CD4-positive, alpha-beta memory T cell (primary cell): Measurements from ENCODE around the gene PRRT1. TPM values are rescaled to one million over a fixed set of nuclear protein-coding genes. Genes with fewer than 3 reads are reported as not detected.

Source experiments
- CTCF ChIA-PET: fragments of 350-600 bp; sonication (Branson Sonifier 250); formaldehyde crosslinking; loops from one replicate; lab custom pipeline; 2021; ENCODE audit warnings: inconsistent platforms; ENCODE audit not compliant: partially characterized antibody; lab: Charles Lee
- POLR2A ChIA-PET: fragments of 350-600 bp; sonication (Branson Sonifier 250); formaldehyde crosslinking; loops from one replicate; lab custom pipeline; 2021; ENCODE audit not compliant: partially characterized antibody; lab: Charles Lee
- DNase-seq, 5 donors: peaks; one replicate each; pipeline versions ENCODE4 v3.0.0 to v3.0.0-alpha.2; 2020 to 2022; ENCODE audit warnings: mixed read lengths in 1 of 5
- H3K27ac ChIP-seq: one replicate; pipeline ENCODE4 v1.7.0; 2013; ENCODE audit warnings: low read depth, low read length
- H3K27me3 ChIP-seq: 2 replicates; pipeline ENCODE4 v1.7.0; 2013; ENCODE audit warnings: mild to moderate bottlenecking, low read length, moderate library complexity; ENCODE audit not compliant: insufficient read depth
- H3K36me3 ChIP-seq: 2 replicates; pipeline ENCODE4 v1.7.0; 2013; ENCODE audit warnings: mild to moderate bottlenecking, low read length, moderate library complexity; ENCODE audit not compliant: insufficient read depth
- H3K4me1 ChIP-seq: 2 replicates; pipeline ENCODE4 v1.7.0; 2013; ENCODE audit warnings: mild to moderate bottlenecking, low read length, moderate library complexity; ENCODE audit not compliant: insufficient read depth
- H3K4me3 ChIP-seq, 2 donors: one replicate each; pipeline ENCODE4 v1.7.0; 2013; ENCODE audit warnings: low read length in 2 of 2, mild to moderate bottlenecking in 1 of 2
- H3K9me3 ChIP-seq, 2 donors: one replicate each; pipeline ENCODE4 v1.7.0; 2013; ENCODE audit warnings: low read length in 2 of 2, control low read depth in 1 of 2; ENCODE audit not compliant: control insufficient read depth in 1 of 2
- H3K27ac Mint-ChIP-seq, 7 donors: one replicate each; pipeline ENCODE4 v1.8.0; 2020 to 2021; ENCODE audit warnings: mixed read lengths in 7 of 7, mild to moderate bottlenecking in 6 of 7, inconsistent platforms in 3 of 7, moderate library complexity in 3 of 7
- H3K27me3 Mint-ChIP-seq, 2 donors: one replicate each; pipeline ENCODE4 v1.8.0; 2020 to 2021; ENCODE audit warnings: mixed read lengths in 2 of 2
- H3K36me3 Mint-ChIP-seq, 2 donors: one replicate each; pipeline ENCODE4 v1.8.0; 2020 to 2021; ENCODE audit warnings: mixed read lengths in 2 of 2, inconsistent platforms in 1 of 2, mild to moderate bottlenecking in 1 of 2
- H3K4me1 Mint-ChIP-seq, 4 donors: one replicate each; pipeline ENCODE4 v1.8.0; 2020 to 2021; ENCODE audit warnings: mixed read lengths in 4 of 4, mild to moderate bottlenecking in 1 of 4
- H3K4me3 Mint-ChIP-seq, 8 donors: one replicate each; pipeline ENCODE4 v1.8.0; 2020 to 2021; ENCODE audit warnings: mixed read lengths in 8 of 8, mild to moderate bottlenecking in 7 of 8, moderate library complexity in 6 of 8, inconsistent platforms in 3 of 8
- H3K9me3 Mint-ChIP-seq, 8 donors: one replicate each; pipeline ENCODE4 v1.8.0; 2020 to 2021; ENCODE audit warnings: mixed read lengths in 8 of 8, mild to moderate bottlenecking in 5 of 8, inconsistent platforms in 3 of 8, moderate library complexity in 1 of 8
- intact Hi-C: fragments of 100-400 bp; cut with micrococcal nuclease; formaldehyde crosslinking; loops from one replicate; pipeline ENCODE4 v1.15.1; 2023
- polyA plus RNA-seq, 2 donors: library from polyadenylated mRNA; unstranded; fragments of 300-500 nt; fragmentation: Illumina TruSeq; gene quantifications; one replicate each; pipeline ENCODE4 v1.2.3, GENCODE V29; 2021
- total RNA-seq, 2 experiments: library from RNA; stranded (reverse); gene quantifications; one replicate each; pipeline ENCODE4 v1.2.3, GENCODE V29; 2021

The PRRT1 gene
- total and polyA plus RNA-seq, 4 experiments from 2014 or later: 0.60 to 1.9 (median 1.5) TPM; not detected in 1

DNA sequence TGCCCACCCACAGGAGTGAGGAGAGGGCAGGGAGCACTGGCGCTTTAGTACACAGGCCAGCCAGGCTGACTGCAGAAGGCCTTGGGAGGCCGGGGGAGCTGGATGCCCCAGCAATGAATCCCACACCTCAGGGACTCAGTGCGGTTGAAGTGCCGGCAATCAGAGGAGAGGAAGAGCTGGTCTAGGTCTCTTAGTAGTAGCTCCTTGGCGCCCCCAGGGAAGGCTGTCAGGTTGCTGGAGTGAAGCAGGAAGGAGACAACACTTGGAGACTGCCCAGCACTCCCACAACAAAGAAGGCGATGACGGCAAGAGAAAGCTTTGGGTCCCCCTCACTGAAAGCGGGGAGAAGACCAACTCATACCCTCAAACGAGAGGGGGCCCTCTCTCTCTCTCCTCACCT, 34.3 kb downstream of the PRRT1 start:
- peaks cover 62% of the 10 kb centered on the region for H3K36me3 ChIP-seq
- H3K4me1 Mint-ChIP-seq: peaks cover 5 to 19% (median 10%) of the 10 kb centered on the region in 4 donors
- H3K36me3 Mint-ChIP-seq: peaks cover 34 to 70% of the 10 kb centered on the region in 2 donors
- H3K27ac Mint-ChIP-seq: peak overlapping the region in 1 of 7 donors; percentile 53
- no peak overlapping the region for H3K27ac ChIP-seq
- no peaks in the 10 kb centered on the region for H3K27me3 Mint-ChIP-seq
- ChIA-PET CTCF (interaction anchor here (0.8 to 4.3 kb wide), 13 partner anchors 8 to 136 kb away, joined by 3 to 32 read pairs (median 7); partner anchors contain the start of genes ATF6B, FKBPL, GPSM3 and TNXB), POLR2A (interaction anchor here (1.3 kb wide), 1 partner anchor 61 kb away, joined by 3 read pairs; the partner anchor contains the start of gene RNF5)
- H3K27me3 ChIP-seq: no peaks in the 10 kb centered on the region
- H3K9me3 ChIP-seq: no peaks in the 10 kb centered on the region
- no peak overlapping the region for H3K4me3 Mint-ChIP-seq
- intact Hi-C loops: no loop called here
- DNase-seq: no peak
- H3K4me3 ChIP-seq: no peak overlapping the region
- H3K9me3 Mint-ChIP-seq: no peaks in the 10 kb centered on the region
- H3K4me1 ChIP-seq: peaks cover 8% of the 10 kb centered on the region

GRCh38 chr6:32116674-32117073, 35.1 kb downstream of the PRRT1 start:
- no peak overlapping the region for H3K27ac ChIP-seq
- H3K27me3 ChIP-seq: no peaks in the 10 kb centered on the region
- Mint-ChIP-seq H3K4me3 (no peak overlapping the region), H3K9me3 (no peaks in the 10 kb centered on the region), H3K36me3 (peaks cover 27 to 65% of the 10 kb centered on the region in 2 donors), H3K27me3 (no peaks in the 10 kb centered on the region), H3K27ac (peak overlapping the region in 2 of 7 donors; percentile 23 to 85), H3K4me1 (peaks cover 4 to 13% (median 10%) of the 10 kb centered on the region in 4 donors)
- no peak for DNase-seq
- H3K9me3 ChIP-seq: no peaks in the 10 kb centered on the region
- intact Hi-C loops: no loop called here
- H3K4me1 ChIP-seq: peaks cover 8% of the 10 kb centered on the region
- ChIA-PET POLR2A (interaction anchor here (0.9 kb wide), 1 partner anchor 76 kb away, joined by 3 read pairs; the partner anchor contains the start of gene GPSM3), CTCF (interaction anchor here (0.8 to 2.8 kb wide), 5 partner anchors 10 to 129 kb away, joined by 3 to 13 read pairs (median 8); partner anchors contain the start of gene GPSM3)
- H3K4me3 ChIP-seq: no peak overlapping the region
- peaks cover 56% of the 10 kb centered on the region for H3K36me3 ChIP-seq

DNA sequence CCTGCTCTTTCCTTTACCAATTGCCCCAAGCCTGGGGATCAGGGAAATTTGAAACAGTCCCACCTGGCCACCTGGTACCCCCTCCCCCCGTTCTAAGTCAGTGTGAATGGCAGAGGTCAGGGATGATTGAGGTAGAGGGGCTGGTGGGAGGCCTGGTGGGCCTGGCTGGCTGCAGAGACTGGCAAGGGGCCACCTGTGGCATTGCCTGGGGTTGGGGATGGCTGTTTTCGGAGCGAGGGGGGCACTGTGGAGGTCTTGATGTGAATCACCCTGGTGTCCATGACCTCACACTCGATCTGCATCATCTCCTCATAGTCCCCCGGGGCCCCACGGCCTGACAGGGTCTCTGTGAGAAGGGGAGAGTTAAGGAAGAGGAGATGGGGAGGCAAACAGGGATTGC, 36.1 kb downstream of the PRRT1 start:
- Histone ChIP-seq H3K27ac (no peak overlapping the region), H3K36me3 (peaks cover 45% of the 10 kb centered on the region), H3K4me3 (no peak overlapping the region), H3K27me3 (no peaks in the 10 kb centered on the region), H3K4me1 (peaks cover 8% of the 10 kb centered on the region), H3K9me3 (no peaks in the 10 kb centered on the region)
- Mint-ChIP-seq H3K4me1 (peaks cover 6 to 13% (median 9%) of the 10 kb centered on the region in 4 donors), H3K9me3 (no peaks in the 10 kb centered on the region), H3K27ac (peak overlapping the region in 3 of 7 donors; percentile 24 to 73 (median 29)), H3K36me3 (peaks cover 19 to 61% of the 10 kb centered on the region in 2 donors), H3K27me3 (no peaks in the 10 kb centered on the region), H3K4me3 (no peak overlapping the region)
- intact Hi-C loops: no loop called here
- no peak for DNase-seq
- ChIA-PET CTCF (no interaction called here), POLR2A (no interaction called here)

DNA sequence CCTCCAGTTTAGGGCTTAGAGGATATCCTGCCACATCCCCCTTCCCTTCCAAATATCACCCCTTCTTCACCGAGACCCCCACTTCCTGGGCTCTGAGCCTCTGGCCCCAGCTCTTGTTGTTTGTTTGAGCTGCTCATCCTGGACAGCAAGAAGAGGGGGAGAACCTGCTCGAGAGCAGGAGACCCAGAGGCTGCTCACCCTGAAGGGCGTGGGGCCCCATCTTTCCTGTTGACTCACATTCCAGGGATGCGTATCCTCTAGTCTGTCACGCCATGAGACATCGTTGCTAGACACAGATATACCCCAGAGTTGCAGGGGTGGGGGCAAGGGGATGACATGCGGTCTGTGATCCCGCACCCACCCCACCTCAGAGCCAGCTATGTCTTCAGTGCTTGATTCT, 36.9 kb downstream of the PRRT1 start:
- H3K9me3 ChIP-seq: no peaks in the 10 kb centered on the region
- peaks cover 8% of the 10 kb centered on the region for H3K4me1 ChIP-seq
- ChIA-PET CTCF (interaction anchor here (0.7 kb wide), 1 partner anchor 1379 kb away, joined by 5 read pairs; no protein-coding TSS in a partner anchor), POLR2A (no interaction called here)
- Mint-ChIP-seq H3K4me3 (no peak overlapping the region), H3K27ac (peak overlapping the region in 4 of 7 donors; percentile 41 to 64 (median 44)), H3K4me1 (peaks cover 6 to 16% (median 10%) of the 10 kb centered on the region in 4 donors), H3K9me3 (no peaks in the 10 kb centered on the region), H3K27me3 (no peaks in the 10 kb centered on the region), H3K36me3 (peaks cover 17 to 56% of the 10 kb centered on the region in 2 donors)
- intact Hi-C loops: no loop called here
- H3K27me3 ChIP-seq: no peaks in the 10 kb centered on the region
- H3K4me3 ChIP-seq: no peak overlapping the region
- no peak overlapping the region for H3K27ac ChIP-seq
- no peak for DNase-seq
- peaks cover 42% of the 10 kb centered on the region for H3K36me3 ChIP-seq

DNA sequence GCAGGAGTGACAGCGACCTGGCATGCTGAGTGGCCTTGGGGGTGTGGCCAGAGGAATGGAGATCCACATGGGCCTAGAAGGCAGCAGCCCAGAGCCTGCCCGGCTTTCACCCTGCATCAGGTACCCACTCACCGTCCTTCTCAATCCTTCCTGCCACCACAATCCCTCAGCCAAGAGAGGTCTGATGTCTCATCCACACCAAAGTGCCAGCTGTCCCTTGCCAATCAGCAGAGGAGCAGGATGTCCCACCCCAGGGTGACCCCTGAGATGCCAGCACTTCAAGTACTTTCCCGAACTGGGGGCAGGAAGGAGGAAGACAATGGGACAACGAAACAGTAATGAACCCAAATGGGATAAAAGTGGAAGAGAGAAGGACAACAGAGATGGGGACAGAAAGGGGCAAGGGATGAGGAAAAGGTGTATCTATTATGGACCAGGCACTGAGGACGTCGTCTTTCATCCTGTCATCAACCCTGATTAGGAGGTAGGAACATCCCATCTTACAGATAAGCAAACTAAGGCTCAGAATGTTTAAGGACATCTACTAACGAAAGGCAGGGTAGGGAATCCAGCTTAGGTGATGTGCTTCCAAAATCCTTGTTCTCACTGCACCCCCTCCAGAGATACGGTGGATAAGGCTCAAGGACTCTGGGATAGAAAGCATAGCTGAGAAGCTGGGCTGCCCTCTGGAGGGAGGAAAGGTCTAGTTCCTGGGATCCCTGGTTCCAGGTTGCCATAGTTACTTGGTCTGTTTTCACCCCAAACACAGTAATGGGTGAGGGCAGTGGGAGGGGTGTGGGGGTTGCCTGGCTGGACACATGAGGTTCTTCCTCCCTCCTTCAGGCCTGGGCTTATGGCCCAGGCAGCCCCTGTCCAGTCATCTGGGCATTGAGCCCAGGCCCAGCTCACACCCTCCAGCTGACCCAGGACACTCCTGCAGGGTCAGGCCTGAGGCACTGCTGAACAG, 38.1 kb downstream of the PRRT1 start:
- H3K4me3 Mint-ChIP-seq: no peak overlapping the region
- intact Hi-C loops: no loop called here
- Histone ChIP-seq H3K4me1 (peaks cover 6% of the 10 kb centered on the region), H3K27ac (no peak overlapping the region), H3K4me3 (no peak overlapping the region), H3K27me3 (no peaks in the 10 kb centered on the region), H3K9me3 (no peaks in the 10 kb centered on the region), H3K36me3 (peaks cover 33% of the 10 kb centered on the region)
- ChIA-PET POLR2A (no interaction called here), CTCF (interaction anchor here (0.7 kb wide), 1 partner anchor 1378 kb away, joined by 5 read pairs; no protein-coding TSS in a partner anchor)
- peak overlapping the region in 6 of 7 donors; percentile 9 to 82 (median 42) for H3K27ac Mint-ChIP-seq
- no peak for DNase-seq
- H3K9me3 Mint-ChIP-seq: no peaks in the 10 kb centered on the region
- peaks cover 6 to 45% of the 10 kb centered on the region in 2 donors for H3K36me3 Mint-ChIP-seq
- peaks cover 4% of the 10 kb centered on the region in 2 donors for H3K27me3 Mint-ChIP-seq
- H3K4me1 Mint-ChIP-seq: peaks cover 11 to 16% (median 11%) of the 10 kb centered on the region in 4 donors

DNA sequence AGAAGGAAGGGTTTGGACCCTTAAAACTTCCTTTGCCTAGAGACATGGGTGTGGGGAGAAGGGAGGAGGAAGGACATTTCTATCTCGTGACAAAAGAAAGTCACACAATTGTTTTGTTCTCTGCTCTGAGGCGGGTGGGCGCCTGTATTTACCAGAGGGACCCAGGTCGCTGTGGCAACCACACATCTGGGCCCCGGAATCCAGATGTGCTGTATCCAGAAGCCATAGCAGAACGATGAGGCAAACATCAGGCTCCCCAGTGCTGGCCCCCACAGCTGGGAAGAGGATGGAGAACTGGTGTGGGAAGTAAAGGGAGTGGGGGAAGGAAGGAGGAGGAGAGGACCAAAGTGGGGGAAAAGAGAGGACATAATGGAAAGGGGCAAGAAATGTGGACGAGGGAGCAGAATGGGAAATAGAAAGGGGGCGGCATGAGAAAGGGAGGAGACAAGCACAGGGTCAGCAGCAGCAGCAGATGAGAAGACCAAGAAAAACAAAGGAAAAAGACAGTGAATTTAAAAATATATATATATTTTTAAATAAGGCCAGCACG, 39.2 kb downstream of the PRRT1 start:
- Mint-ChIP-seq H3K36me3 (peaks cover 3 to 36% of the 10 kb centered on the region in 2 donors), H3K4me3 (no peak overlapping the region), H3K27ac (peak overlapping the region in 5 of 7 donors; percentile 5 to 69 (median 38)), H3K27me3 (peaks cover 6 to 7% of the 10 kb centered on the region in 2 donors), H3K4me1 (peaks cover 13 to 25% (median 20%) of the 10 kb centered on the region in 4 donors), H3K9me3 (no peaks in the 10 kb centered on the region)
- Histone ChIP-seq H3K4me1 (peaks cover 15% of the 10 kb centered on the region), H3K9me3 (no peaks in the 10 kb centered on the region), H3K27me3 (no peaks in the 10 kb centered on the region), H3K4me3 (no peak overlapping the region), H3K27ac (no peak overlapping the region), H3K36me3 (peaks cover 21% of the 10 kb centered on the region)
- DNase-seq: no peak
- ChIA-PET POLR2A (no interaction called here), CTCF (no interaction called here)
- intact Hi-C loops: no loop called here
